ENCODE data around the gene TECPR1. TPM values are rescaled to one million over a fixed set of nuclear protein-coding genes. Genes with fewer than 3 reads are reported as not detected.

The TECPR1 gene
- total and polyA plus RNA-seq, 2 donors (not counting 1 experiment from before 2014, with no cell fraction given), result 20.9 to 52.2 TPM

DNA sequence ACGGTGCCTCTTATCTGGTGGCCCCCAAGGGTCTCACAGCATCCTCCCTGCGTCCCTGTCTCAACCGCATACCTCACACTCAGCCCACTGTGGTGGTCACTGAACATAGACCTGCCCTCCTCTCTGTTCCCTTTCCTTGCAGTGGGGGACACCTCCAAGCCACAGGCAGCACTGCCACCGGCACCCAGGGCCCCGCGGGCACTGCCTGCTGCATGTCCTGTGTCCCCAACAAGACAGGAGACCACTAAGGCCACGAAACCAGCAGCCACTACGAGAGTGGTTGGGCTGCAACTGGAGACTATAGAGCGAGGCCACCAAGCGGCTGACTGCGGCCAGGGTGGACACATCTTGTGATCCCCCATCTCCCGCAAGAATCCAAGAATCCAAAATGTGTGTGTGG, 44.8 kb upstream of the TECPR1 start:
- Mint-ChIP-seq H3K9me3 (ENCODE audit: insufficient read depth) (no peaks in the 10 kb centered on the region), H3K4me1 (no peaks in the 10 kb centered on the region), H3K27me3 (no peaks in the 10 kb centered on the region), H3K27ac (no peak overlapping the region), H3K4me3 (no peak overlapping the region)
- ATAC-seq (ENCODE audit: low read depth) (no peak), DNase-seq (no peak)
- CTCF ChIA-PET, result interaction anchor here (0.6 kb wide), 1 partner anchor 12 kb away, joined by 3 read pairs; no protein-coding TSS in a partner anchor
- H3K4me2 ChIP-seq (replicated peaks; ENCODE audit: low read depth, low read length, poor library complexity, severe bottlenecking), result no peak overlapping the region
- peaks cover 1 to 7% of the 10 kb centered on the region in 2 experiments for H3K36me3 ChIP-seq (replicated peaks in 1 of 2; ENCODE audit: control extremely low read depth in 1 of 2, control insufficient read depth in 1 of 2, extremely low read depth in 1 of 2, insufficient read depth in 2 of 2, low read length in 1 of 2)
- POLR2A ChIA-PET, result no interaction called here
- peaks cover 0 to 3% of the 10 kb centered on the region in 2 donors for H3K4me1 ChIP-seq (ENCODE audit: control insufficient read depth in 2 of 2, insufficient read depth in 2 of 2, low read length in 2 of 2)
- no peak overlapping the region for H3K4me3 ChIP-seq (ENCODE audit: control extremely low read depth in 1 of 5, extremely low read depth in 1 of 5, insufficient read depth in 1 of 5, low read depth in 2 of 5, low read length in 4 of 5)
- H2AFZ ChIP-seq (ENCODE audit: insufficient read depth, low read depth, low read length, poor library complexity, severe bottlenecking), result no peak overlapping the region
- intact Hi-C loops (cut with micrococcal nuclease), result no loop called here
- no peak overlapping the region for H3K9ac ChIP-seq (ENCODE audit: low read length)
- no peaks in the 10 kb centered on the region for H3K79me2 ChIP-seq (ENCODE audit: control insufficient read depth, insufficient read depth, low read length)
- no peaks in the 10 kb centered on the region for H3K27me3 ChIP-seq (replicated peaks in 1 of 4; ENCODE audit: control extremely low read depth in 1 of 4, control insufficient read depth in 3 of 4, insufficient read depth in 4 of 4, low read length in 3 of 4)
- H4K20me1 ChIP-seq (ENCODE audit: control insufficient read depth, insufficient read depth, low read length, poor library complexity, severe bottlenecking), result peaks cover 7% of the 10 kb centered on the region
- H3K9me3 ChIP-seq (ENCODE audit: control extremely low read depth in 1 of 3, control insufficient read depth in 2 of 3, insufficient read depth in 1 of 3, low read length in 2 of 3), result no peaks in the 10 kb centered on the region
- WGBS (ENCODE audit: insufficient coverage), result 90% methylated on average over 12 of the region's 12 CpGs
- no peak overlapping the region for H3K27ac ChIP-seq (ENCODE audit: low read length in 2 of 2)
- no peak for TF ChIP-seq EZH2 (IDR thresholded peaks at IDR 0.05; ENCODE audit: borderline replicate concordance, insufficient read depth, low read depth, low read length, poor library complexity, severe bottlenecking)
- TF ChIP-seq, protein P1, sequence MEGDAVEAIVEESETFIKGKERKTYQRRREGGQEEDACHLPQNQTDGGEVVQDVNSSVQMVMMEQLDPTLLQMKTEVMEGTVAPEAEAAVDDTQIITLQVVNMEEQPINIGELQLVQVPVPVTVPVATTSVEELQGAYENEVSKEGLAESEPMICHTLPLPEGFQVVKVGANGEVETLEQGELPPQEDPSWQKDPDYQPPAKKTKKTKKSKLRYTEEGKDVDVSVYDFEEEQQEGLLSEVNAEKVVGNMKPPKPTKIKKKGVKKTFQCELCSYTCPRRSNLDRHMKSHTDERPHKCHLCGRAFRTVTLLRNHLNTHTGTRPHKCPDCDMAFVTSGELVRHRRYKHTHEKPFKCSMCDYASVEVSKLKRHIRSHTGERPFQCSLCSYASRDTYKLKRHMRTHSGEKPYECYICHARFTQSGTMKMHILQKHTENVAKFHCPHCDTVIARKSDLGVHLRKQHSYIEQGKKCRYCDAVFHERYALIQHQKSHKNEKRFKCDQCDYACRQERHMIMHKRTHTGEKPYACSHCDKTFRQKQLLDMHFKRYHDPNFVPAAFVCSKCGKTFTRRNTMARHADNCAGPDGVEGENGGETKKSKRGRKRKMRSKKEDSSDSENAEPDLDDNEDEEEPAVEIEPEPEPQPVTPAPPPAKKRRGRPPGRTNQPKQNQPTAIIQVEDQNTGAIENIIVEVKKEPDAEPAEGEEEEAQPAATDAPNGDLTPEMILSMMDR (IDR thresholded peaks at IDR 0.05), result no peak

DNA sequence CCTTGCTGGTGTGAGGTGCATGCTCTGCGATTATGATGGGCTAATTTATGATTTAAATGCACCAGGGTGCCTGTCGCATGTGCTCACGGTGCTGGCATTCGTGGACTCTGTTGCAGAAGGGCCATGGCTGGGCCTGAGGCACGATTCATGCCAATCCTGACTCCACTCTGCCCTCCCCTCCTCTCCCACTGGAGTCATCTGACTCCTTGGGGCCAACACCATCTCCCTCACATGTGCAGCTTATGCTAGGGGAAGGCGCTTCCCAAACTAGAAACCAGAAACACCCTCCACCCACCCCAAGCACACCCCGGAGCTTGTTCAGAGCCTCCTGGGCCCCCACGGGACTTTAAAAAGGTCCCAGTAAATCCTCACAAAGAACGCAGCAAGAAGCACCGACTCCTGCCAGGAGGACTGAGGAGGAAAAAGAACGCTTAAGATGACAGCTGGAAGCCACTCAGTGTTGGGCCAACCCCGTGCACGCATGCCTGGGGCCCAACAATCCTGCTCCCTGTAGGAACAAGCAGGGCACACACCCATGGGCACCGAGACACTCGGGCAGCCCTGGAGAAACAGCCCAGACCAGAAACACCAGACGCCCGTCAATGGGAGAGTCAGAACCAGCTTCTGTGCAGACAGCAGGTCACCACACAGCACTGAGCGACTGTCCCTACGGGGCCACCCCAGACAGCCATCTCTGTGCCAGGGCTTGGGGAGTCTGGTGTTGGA, 43.6 kb upstream of the TECPR1 start:
- Histone ChIP-seq H3K4me3 (ENCODE audit: control extremely low read depth in 1 of 5, extremely low read depth in 1 of 5, insufficient read depth in 1 of 5, low read depth in 2 of 5, low read length in 4 of 5) (no peak overlapping the region), H2AFZ (ENCODE audit: insufficient read depth, low read depth, low read length, poor library complexity, severe bottlenecking) (no peak overlapping the region), H3K79me2 (ENCODE audit: control insufficient read depth, insufficient read depth, low read length) (no peaks in the 10 kb centered on the region), H3K27me3 (replicated peaks in 1 of 4; ENCODE audit: control extremely low read depth in 1 of 4, control insufficient read depth in 3 of 4, insufficient read depth in 4 of 4, low read length in 3 of 4) (no peaks in the 10 kb centered on the region), H3K9me3 (ENCODE audit: control extremely low read depth in 1 of 3, control insufficient read depth in 2 of 3, insufficient read depth in 1 of 3, low read length in 2 of 3) (no peaks in the 10 kb centered on the region), H3K27ac (ENCODE audit: low read length in 2 of 2) (no peak overlapping the region), H3K36me3 (replicated peaks in 1 of 2; ENCODE audit: control extremely low read depth in 1 of 2, control insufficient read depth in 1 of 2, extremely low read depth in 1 of 2, insufficient read depth in 2 of 2, low read length in 1 of 2) (peaks cover 1 to 10% of the 10 kb centered on the region in 2 experiments), H3K4me1 (ENCODE audit: control insufficient read depth in 2 of 2, insufficient read depth in 2 of 2, low read length in 2 of 2) (peaks cover 0 to 3% of the 10 kb centered on the region in 2 donors), H4K20me1 (ENCODE audit: control insufficient read depth, insufficient read depth, low read length, poor library complexity, severe bottlenecking) (peaks cover 7% of the 10 kb centered on the region), H3K9ac (ENCODE audit: low read length) (no peak overlapping the region), H3K4me2 (replicated peaks; ENCODE audit: low read depth, low read length, poor library complexity, severe bottlenecking) (no peak overlapping the region)
- ATAC-seq (ENCODE audit: low read depth) (no peak), DNase-seq (no peak)
- Mint-ChIP-seq H3K4me3 (no peak overlapping the region), H3K9me3 (ENCODE audit: insufficient read depth) (no peaks in the 10 kb centered on the region), H3K4me1 (no peaks in the 10 kb centered on the region), H3K27me3 (no peaks in the 10 kb centered on the region), H3K27ac (no peak overlapping the region)
- TF ChIP-seq, protein P1 (IDR thresholded peaks at IDR 0.05), result no peak
- TF ChIP-seq EZH2 (IDR thresholded peaks at IDR 0.05; ENCODE audit: borderline replicate concordance, insufficient read depth, low read depth, low read length, poor library complexity, severe bottlenecking), result no peak
- POLR2A ChIA-PET, result no interaction called here
- whole genome bisulfite sequencing (ENCODE audit: insufficient coverage), result 93% methylated on average over 19 of the region's 19 CpGs
- intact Hi-C loops (cut with micrococcal nuclease), result no loop called here
- CTCF ChIA-PET, result interaction anchor here (0.9 to 1.3 kb wide), 4 partner anchors 106 to 545 kb away, joined by 3 to 7 read pairs (median 4); partner anchors contain the start of gene BAIAP2L1

Measured in B cell (primary cell).